ENCODE data around the gene C1QTNF8. TPM values are rescaled to one million over a fixed set of nuclear protein-coding genes. Genes with fewer than 3 reads are reported as not detected.

The C1QTNF8 gene
- total RNA-seq, 1 donor from 2014 or later = not detected

GRCh38 chr16:1140582-1141162 is 44.6 kb upstream of the C1QTNF8 start:
- H3K79me2 ChIP-seq (ENCODE audit: insufficient read depth, low read length) = no peaks in the 10 kb centered on the region
- no peak overlapping the region for H2AFZ ChIP-seq (ENCODE audit: low read depth, low read length)
- no peak for DNase-seq (ENCODE audit: low read depth)

GRCh38 chr16:1137604-1138003 is 41.6 kb upstream of the C1QTNF8 start:
- Histone ChIP-seq H3K27ac (ENCODE audit: low read depth, low read length) (no peak overlapping the region), H3K27me3 (ENCODE audit: insufficient read depth, low read length) (no peaks in the 10 kb centered on the region), H3K79me2 (ENCODE audit: insufficient read depth, low read length) (no peaks in the 10 kb centered on the region), H3K9ac (ENCODE audit: low read length) (no peak overlapping the region), H3K36me3 (ENCODE audit: insufficient read depth, low read length) (no peaks in the 10 kb centered on the region), H3K4me2 (ENCODE audit: low read length) (no peak overlapping the region), H2AFZ (ENCODE audit: low read depth, low read length) (no peak overlapping the region), H3K4me3 (ENCODE audit: insufficient read depth, low read depth, low read length) (no peak overlapping the region), H3K9me3 (ENCODE audit: insufficient read depth, low read depth, low read length) (no peaks in the 10 kb centered on the region), H3K4me1 (ENCODE audit: insufficient read depth, low read length) (no peaks in the 10 kb centered on the region), H4K20me1 (ENCODE audit: insufficient read depth, low read length) (no peaks in the 10 kb centered on the region)
- Mint-ChIP-seq H3K4me3 (ENCODE audit: unreplicated experiment) (no peak overlapping the region), H3K27ac (ENCODE audit: unreplicated experiment) (peak overlapping the region; percentile 48), H3K9me3 (ENCODE audit: unreplicated experiment) (no peaks in the 10 kb centered on the region), H3K27me3 (ENCODE audit: low read depth, unreplicated experiment) (peaks cover 25% of the 10 kb centered on the region), H3K36me3 (ENCODE audit: low read depth, unreplicated experiment) (no peaks in the 10 kb centered on the region), H3K4me1 (ENCODE audit: low read depth, unreplicated experiment) (peaks cover 4% of the 10 kb centered on the region)
- peak; percentile 67 for DNase-seq (ENCODE audit: low read depth)
- no peak for FAIRE-seq
- TF ChIP-seq CTCF (IDR thresholded peaks at IDR 0.05; ENCODE audit: insufficient read depth, low read depth, low read length) (no peak), EZH2 (IDR thresholded peaks at IDR 0.05; ENCODE audit: insufficient read depth, low read length) (no peak)

More at GRCh38 chr16:1140582-1141162, 44.6 kb upstream of the C1QTNF8 start:
- peaks cover 33% of the 10 kb centered on the region for H3K27me3 Mint-ChIP-seq (ENCODE audit: low read depth, unreplicated experiment)
- Histone ChIP-seq H3K27me3 (ENCODE audit: insufficient read depth, low read length) (peaks cover 8% of the 10 kb centered on the region), H3K9me3 (ENCODE audit: insufficient read depth, low read depth, low read length) (no peaks in the 10 kb centered on the region), H3K27ac (ENCODE audit: low read depth, low read length) (no peak overlapping the region), H3K4me1 (ENCODE audit: insufficient read depth, low read length) (no peaks in the 10 kb centered on the region), H3K36me3 (ENCODE audit: insufficient read depth, low read length) (no peaks in the 10 kb centered on the region), H3K4me3 (ENCODE audit: insufficient read depth, low read depth, low read length) (no peak overlapping the region), H3K9ac (ENCODE audit: low read length) (no peak overlapping the region), H3K4me2 (ENCODE audit: low read length) (no peak overlapping the region), H4K20me1 (ENCODE audit: insufficient read depth, low read length) (no peaks in the 10 kb centered on the region)
- H3K9me3 Mint-ChIP-seq (ENCODE audit: unreplicated experiment) = no peaks in the 10 kb centered on the region
- no peak for FAIRE-seq
- no peaks in the 10 kb centered on the region for H3K36me3 Mint-ChIP-seq (ENCODE audit: low read depth, unreplicated experiment)
- H3K4me3 Mint-ChIP-seq (ENCODE audit: unreplicated experiment) = no peak overlapping the region
- H3K4me1 Mint-ChIP-seq (ENCODE audit: low read depth, unreplicated experiment) = peaks cover 4% of the 10 kb centered on the region
- no peak overlapping the region for H3K27ac Mint-ChIP-seq (ENCODE audit: unreplicated experiment)
- TF ChIP-seq EZH2 (IDR thresholded peaks at IDR 0.05; ENCODE audit: insufficient read depth, low read length) (no peak), CTCF (IDR thresholded peaks at IDR 0.05; ENCODE audit: insufficient read depth, low read depth, low read length) (no peak)

- Histone ChIP-seq H3K79me2 (ENCODE audit: insufficient read depth, low read length) (no peaks in the 10 kb centered on the region), H3K9me3 (ENCODE audit: insufficient read depth, low read depth, low read length) (no peaks in the 10 kb centered on the region), H3K27me3 (ENCODE audit: insufficient read depth, low read length) (no peaks in the 10 kb centered on the region), H2AFZ (ENCODE audit: low read depth, low read length) (no peak overlapping the region), H3K4me1 (ENCODE audit: insufficient read depth, low read length) (no peaks in the 10 kb centered on the region), H3K4me2 (ENCODE audit: low read length) (no peak overlapping the region), H3K36me3 (ENCODE audit: insufficient read depth, low read length) (no peaks in the 10 kb centered on the region), H3K27ac (ENCODE audit: low read depth, low read length) (no peak overlapping the region), H3K9ac (ENCODE audit: low read length) (no peak overlapping the region), H3K4me3 (ENCODE audit: insufficient read depth, low read depth, low read length) (no peak overlapping the region), H4K20me1 (ENCODE audit: insufficient read depth, low read length) (no peaks in the 10 kb centered on the region)
- Mint-ChIP-seq H3K36me3 (ENCODE audit: low read depth, unreplicated experiment) (no peaks in the 10 kb centered on the region), H3K27me3 (ENCODE audit: low read depth, unreplicated experiment) (peaks cover 22% of the 10 kb centered on the region), H3K4me3 (ENCODE audit: unreplicated experiment) (no peak overlapping the region), H3K27ac (ENCODE audit: unreplicated experiment) (no peak overlapping the region), H3K4me1 (ENCODE audit: low read depth, unreplicated experiment) (peaks cover 4% of the 10 kb centered on the region), H3K9me3 (ENCODE audit: unreplicated experiment) (no peaks in the 10 kb centered on the region)
- FAIRE-seq (no peak), DNase-seq (ENCODE audit: low read depth) (no peak)
- no peak for TF ChIP-seq EZH2 (IDR thresholded peaks at IDR 0.05; ENCODE audit: insufficient read depth, low read length)
- TF ChIP-seq CTCF (IDR thresholded peaks at IDR 0.05; ENCODE audit: insufficient read depth, low read depth, low read length) = no peak
These were observed 39.4 kb upstream of the C1QTNF8 start for GRCh38 chr16:1135459-1135825.

Measured in astrocyte (in vitro differentiated cells and primary cell).